Caco-2 (cell line): ENCODE measurements around the gene TINAG. TPM values are rescaled to one million over a fixed set of nuclear protein-coding genes. Genes with fewer than 3 reads are reported as not detected.

ENCODE experiments used
- BruUV-seq: library from RNA; stranded (reverse); fragments of 400-500 nt; replicated peaks from 2 replicates; lab custom pipeline; 2021; lab: Mats Ljungman, UMichigan
- CTCF ChIA-PET: fragments of 300-600 bp; sonication (Branson Sonifier 250); formaldehyde crosslinking; loops from one replicate; lab custom pipeline; 2022; ENCODE audit warnings: antibody characterized with exemption; lab: Charles Lee
- POLR2A ChIA-PET: fragments of 300-600 bp; sonication (Branson Sonifier 250); formaldehyde crosslinking; loops from one replicate; lab custom pipeline; 2022; ENCODE audit warnings: antibody characterized with exemption; lab: Charles Lee
- DNase-seq, 2 experiments: peaks; one replicate each; pipeline versions ENCODE4 v3.0.0 to v3.0.0-alpha.2; 2020 to 2022
- H3K27me3 ChIP-seq: replicated peaks from 2 replicates; pipeline ENCODE4 v1.6.0; 2011; ENCODE audit warnings: low read length; ENCODE audit not compliant: control insufficient read depth, insufficient read depth
- H3K36me3 ChIP-seq: 2 replicates; pipeline ENCODE4 v1.5.1; 2011; ENCODE audit warnings: low read length; ENCODE audit not compliant: control insufficient read depth, insufficient read depth
- H3K4me1 ChIP-seq: fragments of 250-450 bp; sonication (Bioruptor Pico); 2 replicates; pipeline ENCODE4 v1.5.1; 2020; ENCODE audit warnings: mild to moderate bottlenecking
- H3K4me3 ChIP-seq: 2 replicates; pipeline ENCODE4 v1.5.1; 2011; ENCODE audit warnings: low read depth, mild to moderate bottlenecking, control low read depth, low read length
- H3K9me3 ChIP-seq: fragments of 250-450 bp; sonication (Bioruptor Pico); 2 replicates; pipeline ENCODE4 v1.5.1; 2020; ENCODE audit warnings: mild to moderate bottlenecking, moderate library complexity
- H3K27ac Mint-ChIP-seq: one replicate; pipeline ENCODE4 v1.8.0; 2022; ENCODE audit warnings: mixed read lengths; ENCODE audit not compliant: unreplicated experiment
- H3K27me3 Mint-ChIP-seq: one replicate; pipeline ENCODE4 v1.8.0; 2022; ENCODE audit warnings: mixed read lengths; ENCODE audit not compliant: insufficient read depth, unreplicated experiment
- H3K36me3 Mint-ChIP-seq: one replicate; pipeline ENCODE4 v1.8.0; 2022; ENCODE audit warnings: mild to moderate bottlenecking, mixed read lengths; ENCODE audit not compliant: insufficient read depth, unreplicated experiment
- H3K4me1 Mint-ChIP-seq: one replicate; pipeline ENCODE4 v1.8.0; 2022; ENCODE audit warnings: low read depth, mixed read lengths; ENCODE audit not compliant: unreplicated experiment
- H3K4me3 Mint-ChIP-seq: one replicate; pipeline ENCODE4 v1.8.0; 2022; ENCODE audit warnings: mild to moderate bottlenecking, moderate library complexity, mixed read lengths; ENCODE audit not compliant: unreplicated experiment
- H3K9me3 Mint-ChIP-seq: one replicate; pipeline ENCODE4 v1.8.0; 2022; ENCODE audit warnings: mixed read lengths; ENCODE audit not compliant: unreplicated experiment
- CTCF ChIP-seq, 2 experiments: fragments of 200-600 bp in 1 of 2; IDR thresholded peaks; 1 replicate in 1 of 2; 2 replicates in 1 of 2; pipeline versions ENCODE4 v1.5.1 to v1.8.0; 2011 to 2022; ENCODE audit warnings: antibody characterized with exemption in 1 of 2, control low read depth in 1 of 2, inconsistent platforms in 1 of 2, low read depth in 1 of 2, low read length in 1 of 2, mild to moderate bottlenecking in 1 of 2, moderate library complexity in 1 of 2; ENCODE audit not compliant: insufficient read depth in 1 of 2, severe bottlenecking in 1 of 2, unreplicated experiment in 1 of 2
- intact Hi-C: fragments of 100-400 bp; cut with micrococcal nuclease; formaldehyde crosslinking; loops from one replicate; pipeline ENCODE4 v1.10.0; 2022; ENCODE audit not compliant: unreplicated experiment
- total RNA-seq: library from RNA; stranded (reverse); gene quantifications from 2 replicates; pipeline ENCODE4 v1.2.3, GENCODE V29; 2022

Gene TINAG
- total RNA-seq, 1 experiment from 2014 or later = not detected

GRCh38 chr6:54431466-54431865 lies 123.2 kb downstream of the TINAG start:
- H3K27me3 Mint-ChIP-seq = no peaks in the 10 kb centered on the region
- no TSS peak for BruUV-seq
- POLR2A ChIA-PET = no interaction called here

More at GRCh38 chr6:54431466-54431865, 123.2 kb downstream of the TINAG start:
- H3K4me1 Mint-ChIP-seq = no peaks in the 10 kb centered on the region
- no peak for TF ChIP-seq CTCF (IDR thresholded peaks at IDR 0.05; ENCODE audit: insufficient read depth in 1 of 2, low read depth in 1 of 2, low read length in 1 of 2, severe bottlenecking in 1 of 2, unreplicated experiment in 1 of 2)
- H3K27ac Mint-ChIP-seq = no peak overlapping the region
- H3K4me1 ChIP-seq = no peaks in the 10 kb centered on the region
- no peak overlapping the region for H3K4me3 Mint-ChIP-seq
- H3K36me3 Mint-ChIP-seq = no peaks in the 10 kb centered on the region
- H3K9me3 Mint-ChIP-seq = no peaks in the 10 kb centered on the region
- no peak for DNase-seq
- intact Hi-C loops = no loop called here
- H3K9me3 ChIP-seq = no peaks in the 10 kb centered on the region
- no peak overlapping the region for H3K4me3 ChIP-seq
- no peaks in the 10 kb centered on the region for H3K36me3 ChIP-seq
- CTCF ChIA-PET = no interaction called here
- H3K27me3 ChIP-seq = no peaks in the 10 kb centered on the region

Other genes starting within 250 kb of the TINAG start
- gene MLIP, start 197.0 kb upstream of the TINAG start, total RNA-seq = 0.88 and 1.8 TPM in 2 replicates